Activated T-helper 9 cell treated with anti-CD3 and anti-CD28 coated beads, Interleukin-2, amount 50 U/mL, for 16 hours (primary cell): ENCODE measurements around the gene KLHL3.

Experiments
- DNase-seq: peaks from one replicate; pipeline ENCODE4 v3.0.0-alpha.2; 2020; ENCODE audit warnings: low read depth

KLHL3 gene

DNA sequence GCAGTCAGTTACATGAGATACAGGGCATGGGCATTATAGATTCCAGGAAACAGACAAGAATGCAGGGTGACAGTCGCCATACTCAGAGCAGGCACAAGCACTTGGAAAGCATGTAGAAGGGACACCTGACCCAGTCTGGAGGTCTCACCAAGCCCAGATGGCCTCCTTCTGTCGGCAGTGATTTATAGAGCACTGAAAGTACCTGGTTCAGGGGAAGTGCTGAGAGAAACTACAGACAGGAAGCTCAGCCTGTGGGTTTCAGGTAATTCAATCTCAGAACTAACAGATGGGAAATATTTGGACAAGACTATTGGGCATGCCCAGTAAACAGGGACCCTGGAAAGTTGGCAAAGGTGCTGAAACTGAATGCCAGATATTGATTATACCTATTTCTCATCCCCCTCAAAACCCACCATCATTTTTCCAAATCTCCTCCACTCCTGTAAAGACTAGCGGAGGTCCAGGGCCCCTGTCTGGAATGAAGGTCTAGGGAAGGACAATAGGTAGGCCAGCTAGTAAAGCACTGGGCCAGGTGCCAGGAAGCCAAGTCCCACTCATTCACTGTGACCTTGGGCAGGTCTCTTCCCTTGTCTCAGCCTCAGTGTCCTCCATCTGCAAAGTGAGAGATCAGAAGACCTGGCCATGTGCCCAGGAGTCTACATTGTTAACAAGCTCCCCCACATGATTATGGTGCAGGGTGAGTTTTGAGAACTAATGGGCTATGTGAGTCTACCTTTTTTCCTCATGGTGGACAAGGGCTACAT is 26.9 kb downstream of the KLHL3 start:
- no peak for DNase-seq

DNA sequence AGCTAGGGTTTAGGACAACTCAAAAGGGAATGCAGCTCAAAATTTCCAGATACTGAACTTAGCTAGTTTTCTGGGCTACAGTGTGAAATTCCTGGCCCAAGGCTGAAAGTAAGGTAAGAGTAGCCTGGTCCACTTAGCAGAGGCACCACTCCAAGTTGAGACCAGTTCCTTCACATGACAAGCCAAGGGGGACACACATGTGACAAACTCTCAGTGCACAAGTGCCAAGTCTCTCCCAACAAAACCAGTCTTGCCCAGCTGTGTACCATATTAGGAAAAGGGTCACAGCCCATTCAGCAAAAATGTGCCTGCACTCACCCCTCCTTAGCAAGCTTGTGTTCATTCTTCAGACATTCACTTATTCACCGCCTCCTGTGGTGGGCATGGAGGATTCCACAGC is 27.8 kb downstream of the KLHL3 start:
- no peak for DNase-seq

DNA sequence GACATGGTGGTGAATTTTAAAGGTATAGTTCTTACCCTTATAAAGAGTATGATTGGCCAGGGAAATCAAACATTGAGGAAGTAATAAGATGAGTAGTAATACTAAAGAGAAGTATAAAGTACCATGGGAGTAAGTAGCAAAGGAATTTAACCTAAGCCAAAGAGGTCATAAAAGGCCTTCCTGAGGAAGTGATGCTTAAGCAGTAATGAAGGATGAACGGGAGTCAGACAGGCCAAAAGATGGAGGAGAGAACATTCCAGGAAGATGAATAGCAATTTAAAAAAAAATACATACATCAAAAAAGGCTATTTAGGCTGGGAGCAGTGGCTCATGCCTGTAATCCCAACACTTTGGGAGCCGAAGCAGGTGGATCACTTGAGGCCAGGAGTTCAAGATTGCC is 29.0 kb downstream of the KLHL3 start:
- DNase-seq: no peak

DNA sequence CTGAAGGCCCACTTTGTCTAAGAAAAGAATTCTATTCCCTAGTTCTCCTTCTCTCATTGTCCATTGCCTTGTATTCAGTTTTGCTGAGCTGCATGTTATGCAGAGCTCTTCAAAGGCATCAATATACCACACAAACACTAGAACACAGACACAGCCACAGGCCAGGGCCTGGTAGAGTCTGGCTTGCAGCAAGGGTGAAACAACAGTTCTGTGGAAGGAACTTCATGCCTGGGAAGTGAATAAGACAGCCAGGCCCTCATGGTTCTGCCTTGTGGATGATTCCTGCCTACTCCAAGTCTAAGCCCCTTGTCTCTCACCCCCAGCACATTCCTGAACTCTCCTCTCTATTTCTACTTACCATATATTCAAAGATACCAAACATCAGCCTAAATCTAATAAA is 30.8 kb downstream of the KLHL3 start:
- no peak for DNase-seq

DNA sequence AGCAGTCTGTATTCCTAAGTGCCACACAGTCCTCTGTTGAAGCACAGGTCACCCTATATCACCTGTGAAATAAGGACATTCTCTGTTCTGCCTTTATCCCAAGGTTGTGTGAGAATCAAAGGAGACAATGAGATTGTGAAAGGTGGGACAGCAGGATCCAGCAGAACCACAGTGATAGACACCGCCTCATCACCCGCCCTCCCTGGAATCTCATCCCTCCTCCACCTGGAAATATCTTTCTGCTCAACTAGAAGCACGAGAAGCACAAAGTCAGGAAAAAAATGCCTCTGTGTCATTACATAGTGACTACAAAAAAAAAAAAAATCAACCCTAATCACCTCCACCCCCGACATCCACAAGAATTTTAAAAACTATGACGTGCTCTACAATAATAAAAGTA is 32.3 kb downstream of the KLHL3 start:
- no peak for DNase-seq

DNA sequence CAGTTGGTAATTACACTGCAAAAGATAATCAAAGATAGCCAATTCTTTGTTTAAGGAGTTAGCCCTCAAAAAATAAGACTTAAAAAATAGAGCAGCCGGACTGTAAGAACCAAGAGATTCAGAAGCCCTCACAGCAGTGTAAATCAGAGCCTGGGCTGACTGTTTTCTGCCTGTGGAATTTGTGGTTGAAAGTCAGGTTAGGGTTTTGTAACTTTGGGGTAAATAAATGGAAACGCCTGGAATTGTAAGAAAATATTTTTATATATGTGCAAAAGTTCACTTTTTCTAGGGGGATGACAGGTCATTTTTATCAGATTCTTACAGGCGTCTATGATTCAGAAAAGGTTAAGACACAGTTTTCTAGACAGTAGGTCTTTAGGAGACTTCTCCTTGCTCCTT is 35.6 kb downstream of the KLHL3 start:
- no peak for DNase-seq

DNA sequence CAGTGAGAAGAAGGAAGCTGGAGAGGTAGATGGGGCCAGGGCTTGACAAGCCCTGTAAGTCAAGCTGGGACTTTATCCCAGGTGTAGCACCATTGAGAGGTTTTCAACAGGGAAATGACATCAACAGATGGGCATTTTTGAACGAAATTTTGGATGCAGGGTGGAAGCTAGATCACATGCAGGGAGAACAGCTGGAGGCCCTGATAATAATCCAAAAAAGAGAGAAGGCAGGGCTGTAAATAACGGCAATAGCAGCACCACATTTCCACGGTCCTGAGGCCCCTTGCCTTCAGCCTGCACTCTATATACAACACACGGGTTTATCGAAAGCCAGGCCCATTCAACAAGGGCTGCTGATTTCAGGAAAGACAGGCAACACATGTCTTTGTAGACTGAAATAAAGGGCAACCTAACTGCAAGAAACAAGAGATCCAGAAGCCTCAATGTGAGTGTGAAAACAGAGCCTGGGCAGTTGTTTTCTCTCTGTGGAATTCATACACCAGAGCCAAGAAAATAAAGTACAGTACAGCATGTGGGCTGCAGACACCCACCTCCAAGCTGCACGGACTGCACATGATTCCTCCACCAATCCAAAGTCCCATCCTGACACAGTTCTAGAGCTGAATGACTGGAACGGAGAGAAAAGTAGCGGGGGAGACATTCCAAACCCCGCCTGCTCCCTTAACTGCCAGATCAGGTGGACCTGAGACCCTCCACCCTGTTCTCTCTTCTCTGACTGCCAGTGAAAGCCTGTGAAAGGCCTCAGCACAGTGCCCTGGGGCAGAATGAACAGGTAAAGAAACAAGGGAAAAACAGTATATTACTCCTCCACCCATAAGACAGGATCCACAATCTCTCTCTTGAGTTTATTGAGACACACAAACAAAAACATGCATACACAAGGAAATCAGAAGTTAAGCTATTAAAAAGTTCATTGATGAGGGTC is 36.3 kb downstream of the KLHL3 start:
- no peak for DNase-seq

DNA sequence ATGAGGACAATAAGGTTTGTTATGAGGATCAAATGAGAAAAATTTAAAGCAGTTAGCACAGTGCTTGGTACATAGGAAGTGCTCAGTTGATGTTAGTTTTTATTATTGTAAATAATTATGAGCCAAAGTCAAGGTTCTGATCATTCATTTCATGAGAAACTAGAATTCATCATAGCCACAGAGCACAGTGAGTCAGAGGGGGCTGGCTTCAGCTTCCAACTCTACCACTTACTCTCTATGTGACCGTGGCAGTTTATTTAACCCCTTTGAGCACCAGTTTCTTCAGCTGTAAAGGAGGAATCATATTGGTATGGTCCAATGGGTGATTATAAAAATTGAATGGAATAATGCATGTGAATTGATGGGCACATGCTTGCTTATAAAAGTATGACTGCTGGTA is 39.4 kb downstream of the KLHL3 start:
- peak; percentile 14 for DNase-seq

DNA sequence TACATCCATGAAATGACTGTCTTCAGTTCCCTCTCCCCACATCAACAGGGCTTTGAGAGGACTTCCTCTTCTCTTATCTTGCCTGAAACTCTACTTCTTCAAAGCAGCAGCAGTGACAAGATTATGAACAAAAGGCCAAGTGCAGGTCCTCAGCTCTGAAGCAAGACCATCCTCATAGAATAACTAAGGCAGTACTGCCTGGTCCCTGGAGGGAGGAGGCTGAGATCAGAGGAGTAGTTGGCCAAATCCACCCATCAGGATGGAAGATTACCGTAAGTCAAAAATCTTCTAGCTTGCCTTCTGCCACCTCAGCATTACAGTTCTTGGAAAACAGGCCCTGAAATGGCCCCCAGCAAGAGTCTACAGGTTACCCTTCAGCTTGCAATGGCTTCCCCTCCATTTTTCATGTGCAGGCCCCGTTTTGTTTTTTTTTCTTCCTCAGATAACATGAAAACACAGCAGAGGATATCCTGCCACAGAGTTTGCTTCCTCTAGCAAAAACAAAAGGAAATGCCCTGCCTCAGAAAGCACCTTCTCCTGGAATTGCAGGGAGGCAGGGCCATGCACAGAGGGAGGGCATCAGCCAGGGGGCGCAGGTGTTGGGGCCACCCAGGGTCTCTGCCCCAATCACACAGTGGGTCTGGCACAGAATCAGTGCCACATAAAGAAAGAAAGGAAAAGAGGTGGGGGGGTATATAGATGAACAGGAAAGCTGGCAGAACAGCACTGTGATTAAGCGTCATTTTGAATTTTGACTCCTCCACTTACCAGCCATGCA is 40.0 kb downstream of the KLHL3 start:
- DNase-seq: no peak

DNA sequence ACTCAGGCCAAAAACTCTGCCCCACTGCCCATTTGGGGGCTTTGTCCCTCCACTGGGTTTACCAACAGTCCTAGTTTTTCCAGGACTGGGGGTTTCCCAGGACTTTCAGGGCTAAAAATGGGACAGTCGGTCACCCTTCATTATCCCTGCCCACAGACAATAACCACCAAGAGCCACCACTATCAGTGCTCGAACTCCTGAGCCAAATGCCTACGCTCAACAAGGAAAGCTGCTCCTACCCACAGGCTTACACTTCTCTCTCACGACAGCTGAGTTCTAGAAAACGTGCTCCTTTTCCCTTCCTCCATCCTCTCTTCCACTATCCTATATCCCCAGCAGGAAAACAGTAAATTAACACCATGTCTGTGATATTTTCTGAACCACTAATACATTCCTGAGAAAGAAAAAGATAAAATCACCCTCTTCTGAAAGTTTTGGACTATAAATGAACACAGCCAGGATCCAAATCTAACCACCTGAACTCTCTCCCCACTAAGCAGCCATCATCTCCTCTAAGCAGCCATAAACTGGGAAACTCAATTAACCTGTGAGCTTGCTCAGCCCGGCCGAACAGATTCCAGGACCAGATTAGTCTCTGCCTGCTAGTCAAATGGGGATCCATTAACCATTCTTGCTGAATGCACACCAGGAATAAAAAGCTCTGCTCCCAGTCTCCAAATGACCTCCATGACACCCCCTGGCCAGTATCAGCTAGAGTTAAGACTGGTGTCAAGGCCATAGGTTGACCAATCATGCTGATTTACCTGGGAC is 41.8 kb downstream of the KLHL3 start:
- no peak for DNase-seq

DNA sequence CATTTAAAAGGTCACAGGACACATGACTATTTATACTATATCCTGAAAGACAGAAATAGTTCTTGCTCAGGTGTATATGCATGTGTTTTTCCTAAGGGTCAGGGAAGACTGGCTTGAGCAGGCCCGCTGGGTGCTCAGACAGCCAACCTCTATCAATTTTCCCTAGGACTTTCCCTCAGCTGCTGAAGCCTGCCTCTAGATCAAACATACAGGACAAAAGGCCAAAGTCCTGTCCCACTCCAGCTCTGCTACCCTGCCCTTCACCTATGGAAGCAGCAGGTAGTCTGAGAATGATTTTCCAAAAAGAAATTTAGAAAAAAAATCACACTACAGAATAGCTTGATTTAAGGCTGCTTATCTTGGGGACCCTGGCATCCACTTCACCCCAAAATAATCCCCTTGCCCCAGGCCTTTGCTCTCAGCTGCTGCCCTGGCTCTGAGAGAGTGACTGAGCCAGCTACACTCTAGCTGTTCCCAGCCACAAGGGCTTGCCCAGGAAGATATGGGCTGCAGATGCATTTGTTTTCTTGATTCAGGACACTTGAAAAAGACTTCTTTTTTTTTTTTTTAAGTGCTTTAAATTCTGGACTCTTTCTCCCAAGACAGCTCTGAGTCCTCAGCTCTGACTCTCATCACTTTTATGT is 42.5 kb downstream of the KLHL3 start:
- DNase-seq: no peak

DNA sequence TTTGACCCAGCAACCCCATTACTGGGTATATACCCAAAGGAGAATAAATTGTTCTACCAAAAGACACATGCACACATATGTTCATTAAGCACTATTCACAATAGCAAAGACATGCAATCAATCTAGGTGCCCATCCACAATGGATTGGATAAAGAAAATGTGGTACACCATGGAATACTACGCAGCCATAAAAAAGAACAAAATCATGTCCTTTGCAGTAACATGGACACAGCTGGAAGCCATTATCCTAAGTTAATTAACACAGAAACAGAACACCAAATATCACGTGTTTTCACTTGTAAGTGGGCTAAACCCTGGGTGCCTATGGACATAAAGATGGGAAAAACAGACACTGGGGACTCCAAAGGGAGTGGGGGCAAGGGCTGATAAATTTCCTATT is 46.6 kb downstream of the KLHL3 start:
- no peak for DNase-seq

DNA sequence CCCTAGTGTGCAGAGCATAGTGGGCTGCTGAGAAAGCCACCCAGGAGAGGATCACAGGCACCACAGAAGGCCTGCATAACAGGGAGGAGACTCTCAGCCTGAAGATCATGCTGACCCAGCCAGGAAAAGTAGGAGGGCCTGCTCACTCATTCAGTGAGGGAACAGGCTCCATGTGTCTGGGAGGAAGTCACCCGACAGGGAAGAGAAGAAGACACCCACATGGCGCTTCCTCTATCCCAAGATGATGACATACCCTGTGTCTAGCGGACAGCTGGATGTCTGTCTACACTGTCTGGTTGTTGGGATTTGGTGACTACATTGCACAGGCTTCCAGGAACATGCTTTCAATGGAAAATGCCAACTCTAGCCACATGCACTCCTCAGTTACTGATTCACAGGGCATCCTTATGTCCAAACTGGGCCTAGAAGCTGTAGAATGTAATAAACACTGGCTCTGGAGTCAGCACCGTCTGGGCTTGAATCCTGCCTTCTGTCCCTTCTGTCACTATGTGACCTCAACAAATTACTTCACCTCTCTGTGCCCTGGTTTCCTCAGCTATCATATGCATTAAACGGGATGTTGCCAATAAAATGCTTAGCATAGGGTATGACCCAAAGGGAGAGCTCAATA is 47.6 kb downstream of the KLHL3 start:
- DNase-seq: no peak

DNA sequence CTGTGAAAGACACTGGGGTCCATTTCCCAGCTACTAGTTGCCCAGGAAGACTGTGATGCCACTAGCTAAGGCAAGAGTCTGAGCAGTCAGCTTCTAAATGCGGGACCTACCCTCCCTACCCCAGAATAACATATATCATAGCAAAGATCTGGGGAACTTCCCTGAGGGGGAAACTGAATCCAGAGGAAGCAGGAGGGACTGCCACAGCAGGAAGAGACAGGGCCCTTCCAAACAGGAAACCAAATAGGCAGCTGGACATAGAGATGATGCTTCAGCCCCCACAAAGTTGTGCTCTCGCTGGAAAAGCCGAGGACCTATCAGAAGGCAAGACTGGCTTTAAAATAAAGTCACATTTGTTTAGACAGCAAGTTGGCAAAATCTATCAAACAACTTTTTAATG is 51.1 kb downstream of the KLHL3 start:
- no peak for DNase-seq

DNA sequence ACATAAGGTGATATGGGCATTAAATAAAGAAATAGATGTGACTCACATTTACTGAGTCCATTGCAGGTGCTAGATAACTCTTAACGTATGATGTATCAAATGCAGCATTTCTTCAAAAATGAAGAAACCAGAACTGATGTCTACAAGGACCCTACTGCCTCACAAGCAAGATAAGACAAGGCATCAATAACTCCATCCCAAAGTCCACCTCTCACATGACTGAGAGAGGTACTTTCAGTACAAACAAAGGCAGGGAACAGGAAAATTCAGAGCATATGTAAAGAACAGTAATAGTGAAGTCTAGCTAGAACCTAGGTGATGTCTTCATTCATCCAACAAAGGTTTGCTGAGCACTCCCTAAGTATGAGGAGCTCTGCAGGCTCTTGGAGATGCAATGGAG is 54.7 kb downstream of the KLHL3 start:
- DNase-seq: no peak

DNA sequence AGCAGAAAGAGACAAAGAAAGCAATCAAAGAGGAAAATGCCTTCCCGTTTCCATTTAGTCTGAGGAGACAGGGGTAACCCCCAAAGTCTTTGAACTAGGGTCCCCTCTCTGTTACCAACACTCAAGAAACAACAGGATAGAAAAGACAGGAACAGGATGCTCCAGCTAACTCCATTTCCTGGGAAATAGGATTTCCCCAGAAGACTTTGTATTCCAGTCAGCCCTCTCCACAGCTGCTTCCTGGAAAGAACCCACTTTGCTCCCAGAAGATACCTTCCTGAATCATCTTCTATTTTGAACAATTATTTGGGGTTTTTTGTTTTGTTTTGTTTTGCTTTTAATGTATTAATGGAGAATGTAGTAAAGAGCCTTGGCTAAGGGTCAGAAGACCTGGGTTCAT is 56.0 kb downstream of the KLHL3 start:
- DNase-seq: no peak

DNA sequence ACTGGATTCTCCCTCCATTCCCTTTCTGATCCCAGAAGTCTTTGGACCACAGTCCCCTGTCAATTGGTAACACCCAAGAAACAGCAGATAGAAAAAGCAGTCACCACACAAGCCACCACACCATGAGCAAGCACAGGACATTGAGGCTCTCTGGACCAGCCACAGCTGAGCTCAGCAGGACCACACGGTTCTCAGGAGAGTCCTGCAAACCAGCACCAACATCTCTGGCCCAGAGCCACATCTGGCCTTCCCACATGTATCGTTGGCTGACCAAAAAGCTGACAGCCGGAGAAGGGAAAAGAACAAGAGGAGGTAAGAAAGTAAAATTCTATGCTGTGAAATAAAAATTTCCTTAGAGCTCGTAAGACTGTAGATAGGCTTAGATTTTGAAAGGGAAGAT is 56.7 kb downstream of the KLHL3 start:
- no peak for DNase-seq

DNA sequence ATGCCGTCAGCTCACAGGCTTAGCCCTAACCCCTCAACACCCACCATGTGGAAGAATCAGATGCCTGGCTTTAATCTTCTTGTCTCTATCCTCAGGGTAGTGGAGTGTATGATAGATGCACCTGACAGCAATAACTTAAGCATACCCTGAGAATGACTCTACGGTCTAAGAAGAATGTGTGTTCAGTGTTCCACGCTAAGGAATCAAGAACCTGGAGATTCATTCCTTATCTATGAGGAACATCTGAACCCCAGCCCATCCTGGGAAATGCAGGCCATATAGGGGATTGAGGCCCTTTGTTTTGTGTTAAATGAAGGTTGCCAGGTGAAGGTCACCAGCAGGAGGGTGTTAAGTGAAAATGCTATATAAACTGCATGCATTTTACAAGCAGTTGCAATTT is 63.0 kb downstream of the KLHL3 start:
- DNase-seq: no peak

DNA sequence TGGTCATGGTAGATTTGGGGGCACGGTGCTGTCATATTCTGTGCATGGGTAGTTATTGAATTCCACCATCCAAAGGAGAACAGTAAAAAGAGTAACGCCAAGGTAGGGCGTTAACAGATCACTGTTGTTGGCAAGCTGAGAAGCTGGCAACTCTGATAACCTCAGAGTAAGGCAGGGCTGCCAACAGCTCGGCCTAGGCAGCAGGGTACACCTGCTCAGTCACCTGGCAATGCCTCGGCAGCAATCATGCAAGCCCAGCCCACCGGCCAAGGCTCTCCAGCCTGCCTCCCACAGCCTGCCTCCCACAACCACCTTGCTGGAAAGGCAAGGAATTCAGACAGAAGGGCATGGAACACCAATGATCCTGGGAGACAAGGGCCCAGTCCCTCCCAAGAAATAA is 63.9 kb downstream of the KLHL3 start:
- DNase-seq: no peak

DNA sequence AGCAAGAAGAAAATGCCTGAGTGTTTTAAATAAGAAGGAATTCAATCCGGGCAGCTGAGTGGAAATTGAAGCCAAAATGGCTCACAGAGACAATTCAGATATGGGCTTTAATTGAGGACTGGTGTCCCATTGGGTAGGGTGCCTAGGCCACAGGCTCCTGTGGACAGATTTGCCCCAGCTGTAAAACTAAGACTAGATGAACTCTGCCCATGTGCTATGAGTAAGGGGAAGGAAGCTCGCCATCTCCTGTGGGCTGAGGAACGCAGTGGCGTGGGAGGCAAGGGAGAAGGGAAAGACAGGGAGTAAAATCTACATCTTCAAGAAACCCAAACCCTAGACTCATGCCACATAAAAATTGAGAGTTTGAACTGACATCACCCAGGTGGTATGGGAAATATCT is 66.1 kb downstream of the KLHL3 start:
- DNase-seq: no peak

DNA sequence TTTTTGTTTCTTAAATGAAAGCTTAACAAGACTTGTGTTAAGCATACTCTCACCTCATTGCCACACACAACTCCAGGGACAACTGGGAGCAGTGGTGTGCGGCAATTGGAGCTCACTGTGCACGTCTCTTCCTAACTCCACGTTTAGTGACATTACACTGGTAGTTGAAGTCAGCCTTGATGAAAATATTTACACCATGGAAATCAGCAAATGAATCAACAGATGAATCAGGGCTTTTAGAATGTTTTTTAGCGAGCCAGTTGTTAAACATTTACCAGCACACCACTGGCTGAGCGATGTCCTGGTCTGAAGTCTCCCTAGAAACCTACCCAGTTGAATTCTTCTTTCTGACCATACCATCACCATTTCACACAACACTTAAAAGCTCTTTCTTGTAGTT is 67.3 kb downstream of the KLHL3 start:
- no peak for DNase-seq
